Measurements from ENCODE around the gene SH3BGR. TPM values are rescaled to one million over a fixed set of nuclear protein-coding genes. Genes with fewer than 3 reads are reported as not detected.

The SH3BGR gene
- total and polyA plus RNA-seq, 10 of the 15 experiments (the other 5 are each of a cell fraction or from before 2014, with no cell fraction given): 0.45 to 3.5 (median 1.7) TPM

DNA sequence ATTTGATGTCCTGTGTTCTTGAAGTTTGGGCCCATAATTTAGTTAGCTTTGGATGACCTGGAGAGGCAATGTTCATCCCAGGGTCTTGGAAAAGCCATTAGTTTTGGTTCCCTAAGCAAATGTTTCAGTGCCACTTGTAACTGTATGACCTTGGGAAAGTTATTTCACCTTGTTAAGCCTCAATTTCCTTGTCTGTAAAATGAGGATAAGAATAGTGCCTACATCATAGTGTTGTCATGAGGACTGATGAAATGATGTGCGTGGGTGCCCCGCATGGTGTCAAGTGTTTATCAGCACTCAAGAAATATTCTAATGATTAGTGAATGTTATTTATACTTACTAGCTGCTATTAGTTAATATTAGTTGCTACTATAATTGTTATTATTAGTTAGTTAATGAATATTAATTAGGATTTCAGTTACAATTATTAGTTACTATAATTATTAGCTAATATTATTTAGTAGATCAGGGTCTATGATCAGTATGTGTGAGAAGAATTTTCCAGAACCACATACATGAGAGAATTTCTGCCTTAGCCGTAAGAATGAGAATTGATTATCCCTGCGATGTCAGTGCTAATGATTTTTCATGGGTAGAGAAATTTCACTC, 1.9 kb downstream of the SH3BGR start:
- 77% methylated on average over 4 of the region's 4 CpGs for WGBS (ENCODE audit: insufficient coverage, insufficient replicate concordance, low lambda C conversion rate, missing lambda C conversion rate)
- ATAC-seq: no peak

More for the DNA sequence above, 1.9 kb downstream of the SH3BGR start:
- POLR2A ChIA-PET: no interaction called here
- in situ Hi-C loops (cut with MboI): no loop called here
- Histone ChIP-seq H3K9me3 (replicated peaks; ENCODE audit: control insufficient read depth, insufficient read depth, low read length) (no peaks in the 10 kb centered on the region), H3K4me1 (ENCODE audit: control insufficient read depth, insufficient read depth, low read length) (no peaks in the 10 kb centered on the region), H3K4me2 (ENCODE audit: control insufficient read depth, insufficient read depth) (no peak overlapping the region), H3K79me2 (ENCODE audit: control insufficient read depth, insufficient read depth, low read length) (no peaks in the 10 kb centered on the region), H2AFZ (ENCODE audit: control insufficient read depth, low read depth, low read length) (no peak overlapping the region), H3K36me3 (ENCODE audit: control insufficient read depth in 2 of 2, insufficient read depth in 2 of 2, low read length in 1 of 2) (no peaks in the 10 kb centered on the region), H4K20me1 (ENCODE audit: control insufficient read depth, insufficient read depth) (no peaks in the 10 kb centered on the region), H3K27me3 (replicated peaks in 1 of 2; ENCODE audit: control insufficient read depth in 2 of 2, insufficient read depth in 2 of 2, low read length in 1 of 2) (no peaks in the 10 kb centered on the region; a peak in 1 of 4 replicates), H3K9ac (ENCODE audit: control insufficient read depth, insufficient read depth, low read length) (no peak overlapping the region), H3K4me3 (no peak overlapping the region), H3K27ac (ENCODE audit: control insufficient read depth, insufficient read depth) (no peak overlapping the region)
- intact Hi-C loops (cut with micrococcal nuclease; ENCODE audit: unreplicated experiment): no loop called here
- BruUV-seq (replicated peaks): no TSS peak
- RAD21 ChIA-PET (ENCODE audit: unreplicated experiment): no interaction called here
- CTCF ChIA-PET: no interaction called here
- no peak for TF ChIP-seq RFX5 (IDR thresholded peaks at IDR 0.05; ENCODE audit: low read depth, low read length)
- TF ChIP-seq STAT3 (IDR thresholded peaks at IDR 0.05; ENCODE audit: low read depth, low read length): no peak
- no peak for TF ChIP-seq FOXK2 (IDR thresholded peaks at IDR 0.05)
- no peak for TF ChIP-seq JUNB (IDR thresholded peaks at IDR 0.05)
- no peak for TF ChIP-seq TCF3 (IDR thresholded peaks at IDR 0.05; ENCODE audit: borderline replicate concordance, insufficient read depth, low read depth, low read length)
- TF ChIP-seq, protein P1, sequence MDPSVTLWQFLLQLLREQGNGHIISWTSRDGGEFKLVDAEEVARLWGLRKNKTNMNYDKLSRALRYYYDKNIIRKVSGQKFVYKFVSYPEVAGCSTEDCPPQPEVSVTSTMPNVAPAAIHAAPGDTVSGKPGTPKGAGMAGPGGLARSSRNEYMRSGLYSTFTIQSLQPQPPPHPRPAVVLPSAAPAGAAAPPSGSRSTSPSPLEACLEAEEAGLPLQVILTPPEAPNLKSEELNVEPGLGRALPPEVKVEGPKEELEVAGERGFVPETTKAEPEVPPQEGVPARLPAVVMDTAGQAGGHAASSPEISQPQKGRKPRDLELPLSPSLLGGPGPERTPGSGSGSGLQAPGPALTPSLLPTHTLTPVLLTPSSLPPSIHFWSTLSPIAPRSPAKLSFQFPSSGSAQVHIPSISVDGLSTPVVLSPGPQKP (IDR thresholded peaks at IDR 0.05; ENCODE audit: low read depth, low read length): no peak
- no peak for TF ChIP-seq STAT1 (conservative IDR thresholded peaks at IDR 0.05)
- TF ChIP-seq POLR2AphosphoS2 (IDR thresholded peaks at IDR 0.05; ENCODE audit: low read depth, low read length): no peak
- TF ChIP-seq NR2F1 (conservative IDR thresholded peaks at IDR 0.05): no peak
- TF ChIP-seq RB1 (IDR thresholded peaks at IDR 0.05; ENCODE audit: borderline replicate concordance): no peak
- no peak for TF ChIP-seq MXI1 (IDR thresholded peaks at IDR 0.05; ENCODE audit: low read depth, low read length)
- no peak for TF ChIP-seq CHD2 (IDR thresholded peaks at IDR 0.05; ENCODE audit: borderline replicate concordance, low read depth, low read length)
- TF ChIP-seq TAF1 (IDR thresholded peaks at IDR 0.05; ENCODE audit: borderline replicate concordance, low read depth, low read length): no peak
- TF ChIP-seq, protein P2, sequence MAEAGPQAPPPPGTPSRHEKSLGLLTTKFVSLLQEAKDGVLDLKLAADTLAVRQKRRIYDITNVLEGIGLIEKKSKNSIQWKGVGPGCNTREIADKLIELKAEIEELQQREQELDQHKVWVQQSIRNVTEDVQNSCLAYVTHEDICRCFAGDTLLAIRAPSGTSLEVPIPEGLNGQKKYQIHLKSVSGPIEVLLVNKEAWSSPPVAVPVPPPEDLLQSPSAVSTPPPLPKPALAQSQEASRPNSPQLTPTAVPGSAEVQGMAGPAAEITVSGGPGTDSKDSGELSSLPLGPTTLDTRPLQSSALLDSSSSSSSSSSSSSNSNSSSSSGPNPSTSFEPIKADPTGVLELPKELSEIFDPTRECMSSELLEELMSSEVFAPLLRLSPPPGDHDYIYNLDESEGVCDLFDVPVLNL (IDR thresholded peaks at IDR 0.05; ENCODE audit: low read depth, low read length): no peak
- TF ChIP-seq ZNF384 (IDR thresholded peaks at IDR 0.05; ENCODE audit: borderline replicate concordance, low read depth, low read length): no peak
- DNase-seq (ENCODE audit: low read depth, low spot score) (no peak), FAIRE-seq (no peak)
- SMC1A ChIA-PET (ENCODE audit: uncharacterized antibody, unreplicated experiment): no interaction called here
